HG03460 (cell line): ENCODE measurements around the gene C15orf62.

Experiments
- ATAC-seq: cut with Tn5 transposase; IDR thresholded peaks from one replicate; pipeline ENCODE4 v1.9.1; 2021; ENCODE audit not compliant: unreplicated experiment

Gene C15orf62

GRCh38 chr15:40808861-40809450 is 39.2 kb downstream of the C15orf62 start:
- ATAC-seq = no peak

GRCh38 chr15:40812721-40813425 is 43.1 kb downstream of the C15orf62 start:
- no peak for ATAC-seq

- no peak for ATAC-seq
Observed at GRCh38 chr15:40815042-40815698, 45.4 kb downstream of the C15orf62 start.

- no peak for ATAC-seq
Observed at GRCh38 chr15:40819048-40819447, 49.3 kb downstream of the C15orf62 start.

GRCh38 chr15:40821195-40821594 is 51.4 kb downstream of the C15orf62 start:
- no peak for ATAC-seq
